Neural cell (in vitro differentiated cells): ENCODE measurements around the gene HDAC4. TPM values are rescaled to one million over a fixed set of nuclear protein-coding genes. Genes with fewer than 3 reads are reported as not detected.

ENCODE experiments used
- H2AFZ ChIP-seq: fragments of 200-600, 300-800 bp; sonication (generic), shearing (Covaris generic); 2 replicates; pipeline ENCODE4 v1.6.0; 2014; ENCODE audit warnings: low read depth, mild to moderate bottlenecking, antibody characterized with exemption, low read length, moderate library complexity
- H3F3A ChIP-seq: fragments of 200-600 bp; shearing (Covaris generic); 2 replicates; pipeline ENCODE4 v1.6.1; 2016; ENCODE audit warnings: mild to moderate bottlenecking, moderate library complexity, mixed read lengths, antibody characterized with exemption, low read length; ENCODE audit not compliant: insufficient read depth, poor library complexity, severe bottlenecking
- H3K27ac ChIP-seq: fragments of 200-600, 300-800 bp; sonication (generic), shearing (Covaris generic); 2 replicates; pipeline ENCODE4 v1.5.1; 2014; ENCODE audit warnings: mild to moderate bottlenecking, low read length, moderate library complexity
- H3K27me3 ChIP-seq: fragments of 300-800, 200-600 bp; sonication (generic), shearing (Covaris generic); 2 replicates; pipeline ENCODE4 v1.6.0; 2014; ENCODE audit warnings: mild to moderate bottlenecking, low read depth, low read length, moderate library complexity; ENCODE audit not compliant: insufficient read depth
- H3K36me3 ChIP-seq: fragments of 300-800, 200-600 bp; sonication (generic), shearing (Covaris generic); 2 replicates; pipeline ENCODE4 v1.5.1; 2014; ENCODE audit warnings: mild to moderate bottlenecking, antibody characterized with exemption, low read length, moderate library complexity; ENCODE audit not compliant: insufficient read depth
- H3K4me2 ChIP-seq: fragments of 300-800, 200-600 bp; sonication (generic), shearing (Covaris generic); 2 replicates; pipeline ENCODE4 v1.6.0; 2014; ENCODE audit warnings: mild to moderate bottlenecking, low read length
- H3K4me3 ChIP-seq: fragments of 300-800, 200-600 bp; sonication (generic), shearing (Covaris generic); 2 replicates; pipeline ENCODE4 v1.5.1; 2014; ENCODE audit warnings: mild to moderate bottlenecking, low read length, moderate library complexity
- H3K79me2 ChIP-seq: fragments of 200-600 bp; shearing (Covaris generic); replicated peaks from 2 replicates; pipeline ENCODE4 v1.6.0; 2014; ENCODE audit warnings: mild to moderate bottlenecking, low read length, moderate library complexity; ENCODE audit not compliant: insufficient read depth
- H3K9ac ChIP-seq: fragments of 300-800, 200-600 bp; sonication (generic), shearing (Covaris generic); 2 replicates; pipeline ENCODE4 v1.6.1; 2016; ENCODE audit warnings: mild to moderate bottlenecking, low read length, mixed read lengths
- H3K9me2 ChIP-seq: fragments of 200-600 bp; shearing (Covaris generic); 2 replicates; pipeline ENCODE4 v1.6.1; 2016; ENCODE audit warnings: mild to moderate bottlenecking, low read length, mixed read lengths; ENCODE audit not compliant: insufficient read depth
- H3K9me3 ChIP-seq: fragments of 200-600, 300-800 bp; sonication (generic), shearing (Covaris generic); 2 replicates; pipeline ENCODE4 v1.6.1; 2016; ENCODE audit warnings: mild to moderate bottlenecking, mixed run types, low read length, moderate library complexity, mixed read lengths
- H4K20me1 ChIP-seq: fragments of 200-600 bp; shearing (Covaris generic); 2 replicates; pipeline ENCODE4 v1.6.1; 2016; ENCODE audit warnings: mild to moderate bottlenecking, mixed run types; ENCODE audit not compliant: insufficient read depth
- CTCF ChIP-seq: fragments of 450-650 bp; IDR thresholded peaks from 2 replicates; pipeline ENCODE4 v1.5.1; 2014; ENCODE audit warnings: antibody characterized with exemption, mild to moderate bottlenecking, moderate library complexity; ENCODE audit not compliant: poor library complexity, severe bottlenecking
- EP300 ChIP-seq: fragments of 450-650 bp; conservative IDR thresholded peaks from 2 replicates; pipeline ENCODE4 v1.6.1; 2014; ENCODE audit warnings: antibody characterized with exemption, mild to moderate bottlenecking, moderate library complexity; ENCODE audit not compliant: poor library complexity, severe bottlenecking
- EZH2 ChIP-seq: fragments of 200-600, 300-800 bp; shearing (Covaris generic), sonication (generic); IDR thresholded peaks from 2 replicates; pipeline ENCODE4 v1.6.1; 2014; ENCODE audit warnings: antibody characterized with exemption, low read length, borderline replicate concordance, mild to moderate bottlenecking; ENCODE audit not compliant: insufficient read depth, poor library complexity, severe bottlenecking
- MXI1 ChIP-seq: fragments of 450-650 bp; conservative IDR thresholded peaks from 2 replicates; pipeline ENCODE4 v1.6.1; 2014; ENCODE audit warnings: antibody characterized with exemption, mild to moderate bottlenecking; ENCODE audit not compliant: poor library complexity, severe bottlenecking
- POLR2AphosphoS5 ChIP-seq: IDR thresholded peaks from 2 replicates; pipeline ENCODE4 v1.6.1; 2012
- RAD21 ChIP-seq: fragments of 450-650 bp; conservative IDR thresholded peaks from 2 replicates; pipeline ENCODE4 v1.6.1; 2014; ENCODE audit warnings: antibody characterized with exemption, mild to moderate bottlenecking, moderate library complexity
- REST ChIP-seq: IDR thresholded peaks from 2 replicates; pipeline ENCODE4 v1.6.1; 2012; ENCODE audit warnings: borderline replicate concordance
- SMC3 ChIP-seq: fragments of 450-650 bp; conservative IDR thresholded peaks from 2 replicates; pipeline ENCODE4 v1.6.1; 2014; ENCODE audit warnings: antibody characterized with exemption, mild to moderate bottlenecking, moderate library complexity; ENCODE audit not compliant: poor library complexity
- TAF1 ChIP-seq: IDR thresholded peaks from 2 replicates; pipeline ENCODE4 v1.6.1; 2012; ENCODE audit warnings: low read depth
- polyA plus RNA-seq: library from polyadenylated mRNA; depleted of rRNA; stranded (reverse); fragments of >200 nt; gene quantifications from 2 replicates; pipeline ENCODE4 v1.2.3, GENCODE V29; 2014

Gene HDAC4
- polyA plus RNA-seq, 1 donor from 2014 or later, result 3.4 TPM

DNA sequence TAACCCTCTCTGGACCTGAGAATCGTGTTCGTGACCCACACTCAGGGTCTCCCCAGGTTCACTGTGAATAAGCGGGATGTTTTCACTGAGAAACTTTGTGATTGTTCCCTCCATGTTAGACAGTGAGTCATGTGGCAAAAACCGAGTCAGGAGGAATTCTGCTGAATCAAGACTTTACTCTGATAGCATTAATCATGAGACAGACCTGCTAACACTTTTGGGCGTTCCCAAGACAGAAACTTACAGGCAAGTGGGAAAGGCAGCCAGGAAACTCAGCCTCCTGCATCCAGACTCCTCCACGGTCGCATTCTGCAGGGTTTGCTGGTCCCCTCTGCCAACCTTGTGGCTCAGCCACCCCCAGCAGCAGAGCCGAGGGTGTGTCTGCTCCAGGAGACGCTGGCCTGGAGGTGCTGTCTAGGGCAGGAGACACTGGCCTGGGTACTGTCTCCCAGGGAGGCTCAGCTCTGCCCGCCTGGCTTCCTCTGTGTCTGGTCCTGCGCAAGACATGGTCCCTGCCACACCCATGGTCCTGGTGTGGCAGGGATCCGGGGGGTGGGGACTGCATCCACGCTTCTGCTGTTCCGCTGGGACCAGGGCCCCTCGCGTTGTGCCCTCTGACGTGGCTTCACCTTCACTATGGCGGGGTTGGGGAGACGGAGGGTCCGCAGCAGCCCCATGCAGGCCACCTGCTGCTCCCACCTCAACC, 375.6 kb downstream of the HDAC4 start:
- H3K27me3 ChIP-seq, result no peaks in the 10 kb centered on the region
- H3K9me3 ChIP-seq, result no peaks in the 10 kb centered on the region
- no peaks in the 10 kb centered on the region for H3F3A ChIP-seq
- no peaks in the 10 kb centered on the region for H3K9me2 ChIP-seq
- H3K36me3 ChIP-seq, result no peaks in the 10 kb centered on the region
- TF ChIP-seq RAD21 (no peak), EZH2 (no peak), EP300 (no peak), SMC3 (no peak), POLR2AphosphoS5 (no peak), CTCF (no peak), MXI1 (no peak)
- H2AFZ ChIP-seq, result no peak overlapping the region
- no peaks in the 10 kb centered on the region for H3K79me2 ChIP-seq
- H4K20me1 ChIP-seq, result no peaks in the 10 kb centered on the region
- H3K4me2 ChIP-seq, result no peak overlapping the region
- H3K9ac ChIP-seq, result no peak overlapping the region
- no peak overlapping the region for H3K4me3 ChIP-seq
- H3K27ac ChIP-seq, result no peak overlapping the region

DNA sequence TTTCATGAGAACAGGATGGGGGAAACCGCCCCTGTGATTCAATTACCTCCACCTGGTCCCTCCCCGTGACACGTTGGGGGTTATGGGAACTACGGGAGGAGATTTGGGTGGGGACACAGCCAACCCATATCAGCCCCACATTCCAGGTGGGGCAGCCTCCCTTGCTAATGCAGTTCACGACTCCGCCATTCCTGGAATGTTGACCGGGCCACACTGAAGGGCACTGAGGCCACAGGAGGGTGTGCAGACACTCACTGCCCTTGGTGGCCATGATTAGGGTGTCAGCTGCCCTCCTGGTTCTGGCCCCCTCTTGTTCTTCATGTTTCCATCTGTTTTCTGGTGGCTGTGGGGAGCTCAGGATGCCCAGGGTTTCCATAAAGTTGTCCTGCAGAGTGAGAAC, 376.6 kb downstream of the HDAC4 start:
- Histone ChIP-seq H3K4me3 (no peak overlapping the region), H3F3A (no peaks in the 10 kb centered on the region), H3K27ac (no peak overlapping the region), H3K27me3 (no peaks in the 10 kb centered on the region), H3K9me2 (no peaks in the 10 kb centered on the region), H2AFZ (no peak overlapping the region), H3K9ac (no peak overlapping the region), H4K20me1 (no peaks in the 10 kb centered on the region), H3K9me3 (no peaks in the 10 kb centered on the region), H3K79me2 (no peaks in the 10 kb centered on the region), H3K4me2 (no peak overlapping the region), H3K36me3 (no peaks in the 10 kb centered on the region)
- no peak for TF ChIP-seq REST
- TF ChIP-seq TAF1, result no peak
- no peak for TF ChIP-seq RAD21
- TF ChIP-seq SMC3, result no peak
- no peak for TF ChIP-seq EP300
- TF ChIP-seq EZH2, result no peak
- no peak for TF ChIP-seq MXI1
- no peak for TF ChIP-seq POLR2AphosphoS5
- no peak for TF ChIP-seq CTCF
